Endothelial cell of umbilical vein (primary cell): ENCODE measurements around the gene SLC44A2. TPM values are rescaled to one million over a fixed set of nuclear protein-coding genes. Genes with fewer than 3 reads are reported as not detected.

Source experiments
- BruUV-seq: library from RNA; stranded (reverse); fragments of 400-500 nt; replicated peaks from 2 replicates; lab custom pipeline; 2021; lab: Mats Ljungman, UMichigan
- CTCF ChIA-PET: fragments of 300-600, 350-600 bp; sonication (Branson Sonifier 250); formaldehyde crosslinking; loops from one replicate; lab custom pipeline; 2021; ENCODE audit warnings: antibody characterized with exemption, inconsistent platforms; lab: Charles Lee
- POLR2A ChIA-PET: fragments of 300-600, 350-600 bp; sonication (Branson Sonifier 250); formaldehyde crosslinking; loops from one replicate; lab custom pipeline; 2021; ENCODE audit warnings: antibody characterized with exemption, inconsistent platforms; lab: Charles Lee
- DNase-seq: peaks from one replicate; pipeline ENCODE4 v3.0.0-alpha.2; 2011; ENCODE audit warnings: low read depth, low spot score
- FAIRE-seq: peaks from 2 replicates; lab custom pipeline; 2011; peaks lifted over from hg19 to GRCh38; lab: Jason Lieb, UNC
- H2AFZ ChIP-seq: 2 replicates; pipeline ENCODE4 v1.6.0; 2012; ENCODE audit warnings: low read depth, low read length, control low read depth, inconsistent platforms
- H3K27ac ChIP-seq: 2 replicates; pipeline ENCODE4 v1.5.1; 2011; ENCODE audit warnings: low read depth, mild to moderate bottlenecking, control low read depth, low read length, moderate library complexity; ENCODE audit not compliant: insufficient read depth
- H3K27me3 ChIP-seq, 2 experiments: 2 replicates each; pipeline versions ENCODE4 v1.6.0 to v1.6.1; 2011; ENCODE audit warnings: low read length in 2 of 2, mixed read lengths in 1 of 2; ENCODE audit not compliant: control insufficient read depth in 2 of 2, insufficient read depth in 2 of 2
- H3K36me3 ChIP-seq, 2 experiments: 2 replicates in 1 of 2; 3 replicates in 1 of 2; pipeline ENCODE4 v1.5.1; 2011; ENCODE audit warnings: low read length in 2 of 2, mild to moderate bottlenecking in 1 of 2, moderate library complexity in 1 of 2; ENCODE audit not compliant: control insufficient read depth in 2 of 2, insufficient read depth in 2 of 2; ENCODE audit errors: extremely low read depth in 1 of 2
- H3K4me1 ChIP-seq: 3 replicates; pipeline ENCODE4 v1.5.1; 2011; ENCODE audit warnings: mild to moderate bottlenecking, low read length; ENCODE audit not compliant: control insufficient read depth, insufficient read depth; ENCODE audit errors: extremely low read depth
- H3K4me2 ChIP-seq: 2 replicates; pipeline ENCODE4 v1.6.1; 2011; ENCODE audit warnings: low read length, control low read depth, mixed read lengths; ENCODE audit not compliant: insufficient read depth
- H3K4me3 ChIP-seq, 3 experiments: fragments of 200-600 bp in 1 of 3; sonication (generic), shearing (Covaris generic) in 1 of 3; replicated peaks in 1 of 3; 2 replicates each; pipeline ENCODE4 v1.5.1; 2011 to 2016; ENCODE audit warnings: control low read depth in 3 of 3, low read length in 3 of 3, mild to moderate bottlenecking in 2 of 3, inconsistent platforms in 1 of 3, low read depth in 1 of 3, moderate library complexity in 1 of 3; ENCODE audit not compliant: insufficient read depth in 1 of 3
- H3K79me2 ChIP-seq: 2 replicates; pipeline ENCODE4 v1.6.0; 2012; ENCODE audit warnings: low read length, inconsistent platforms; ENCODE audit not compliant: control insufficient read depth, insufficient read depth
- H3K9ac ChIP-seq: replicated peaks from 2 replicates; pipeline ENCODE3; 2011; ENCODE audit warnings: low read length, control low read depth; ENCODE audit not compliant: insufficient read depth; ENCODE audit errors: extremely low read depth
- H3K9me1 ChIP-seq: replicated peaks from 3 replicates; pipeline ENCODE4 v1.6.0; 2011; ENCODE audit warnings: mild to moderate bottlenecking, low read length; ENCODE audit not compliant: control insufficient read depth, insufficient read depth; ENCODE audit errors: extremely low read depth
- H3K9me3 ChIP-seq: replicated peaks from 2 replicates; pipeline ENCODE4 v1.5.1; 2012; ENCODE audit warnings: low read length, inconsistent platforms; ENCODE audit not compliant: control insufficient read depth, insufficient read depth
- H4K20me1 ChIP-seq: replicated peaks from 2 replicates; pipeline ENCODE3; 2011; ENCODE audit warnings: mild to moderate bottlenecking, low read length; ENCODE audit not compliant: control insufficient read depth, insufficient read depth; ENCODE audit errors: extremely low read depth
- EZH2 ChIP-seq: IDR thresholded peaks from 2 replicates; pipeline ENCODE4 v1.6.1; 2012; ENCODE audit warnings: borderline replicate concordance, low read depth, mild to moderate bottlenecking, moderate library complexity, low read length, inconsistent platforms; ENCODE audit not compliant: severe bottlenecking
- FOS ChIP-seq: IDR thresholded peaks from 2 replicates; pipeline ENCODE4 v1.6.1; 2011; ENCODE audit warnings: mild to moderate bottlenecking, low read length, moderate library complexity, borderline replicate concordance; ENCODE audit not compliant: insufficient read depth
- GATA2 ChIP-seq: IDR thresholded peaks from 2 replicates; pipeline ENCODE4 v1.7.0; 2011; ENCODE audit warnings: low read depth, mild to moderate bottlenecking, moderate library complexity, mixed read lengths, low read length; ENCODE audit not compliant: insufficient read length, insufficient read depth
- JUN ChIP-seq: IDR thresholded peaks from 2 replicates; pipeline ENCODE4 v1.6.1; 2011; ENCODE audit warnings: borderline replicate concordance, low read depth; ENCODE audit not compliant: insufficient read length, insufficient read depth
- MYC ChIP-seq: IDR thresholded peaks from one replicate; pipeline ENCODE4 v1.6.1; 2011; ENCODE audit warnings: mild to moderate bottlenecking, low read depth, low read length
- POLR2A ChIP-seq: IDR thresholded peaks from 2 replicates; pipeline ENCODE4 v1.6.1; 2012; ENCODE audit warnings: low read depth, mild to moderate bottlenecking, control low read depth, low read length
- POLR2AphosphoS5 ChIP-seq: IDR thresholded peaks from 2 replicates; pipeline ENCODE4 v1.6.1; 2012; ENCODE audit warnings: low read depth, mild to moderate bottlenecking, control low read depth, low read length, moderate library complexity; ENCODE audit not compliant: insufficient read depth
- dilution Hi-C: fragments of 300-500 bp; cut with MboI; formaldehyde crosslinking; loops from one replicate; pipeline ENCODE4 v1.15.0; 2019; ENCODE audit warnings: low sequenced_read_pairs; ENCODE audit not compliant: extremely low pct_ligation_motif_present
- intact Hi-C: fragments of 100-400 bp; cut with micrococcal nuclease; formaldehyde crosslinking; loops from one replicate; pipeline ENCODE4 v1.10.0; 2022
- polyA plus RNA-seq, 4 experiments: library from polyadenylated mRNA; depleted of rRNA in 3 of 4; stranded (reverse) in 3 of 4; unstranded in 1 of 4; fragments of >200 nt; gene quantifications; 2 replicates each; pipeline versions ENCODE4 v1.2.1 to v1.2.3, GENCODE V29; 2011 to 2012; ENCODE audit warnings: missing spikeins in 1 of 4
- total RNA-seq: library from RNA; stranded (reverse); gene quantifications from 2 replicates; pipeline ENCODE4 v1.2.3, GENCODE V29; 2021
- TF ChIP-seq, protein P1 (sequence below): IDR thresholded peaks from 2 replicates; pipeline ENCODE4 v1.6.1; 2011; ENCODE audit not compliant: insufficient read depth, insufficient read length
- TF ChIP-seq, protein P2 (sequence below), 2 donors: IDR thresholded peaks; 1 replicate in 1 of 2; 2 replicates in 1 of 2; pipeline ENCODE4 v1.5.1; 2011; ENCODE audit warnings: low read length in 2 of 2, mild to moderate bottlenecking in 2 of 2, moderate library complexity in 2 of 2, control low read depth in 1 of 2, inconsistent platforms in 1 of 2, low read depth in 1 of 2; ENCODE audit not compliant: insufficient read depth in 1 of 2; ENCODE audit errors: extremely low read depth in 1 of 2

The SLC44A2 gene
- total and polyA plus RNA-seq, 2 donors (not counting 3 experiments of a cell fraction or from before 2014, with no cell fraction given) = 97.7 to 130 TPM

DNA sequence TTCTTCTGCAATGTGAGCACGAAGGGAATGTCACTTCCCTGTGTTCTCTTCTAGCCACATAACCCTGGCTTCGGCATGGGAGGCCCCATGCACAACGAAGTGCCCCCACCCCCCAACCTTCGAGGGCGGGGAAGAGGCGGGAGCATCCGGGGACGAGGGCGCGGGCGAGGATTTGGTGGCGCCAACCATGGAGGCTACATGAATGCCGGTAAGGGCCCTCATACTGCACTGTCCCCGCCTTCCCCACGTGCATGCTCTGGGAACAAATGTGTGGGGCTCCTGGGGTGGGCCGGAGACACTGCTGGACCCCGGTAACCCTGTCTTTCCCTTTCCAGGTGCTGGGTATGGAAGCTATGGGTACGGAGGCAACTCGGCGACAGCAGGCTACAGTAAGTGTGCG lies 58.2 kb downstream of the SLC44A2 start:
- ChIA-PET POLR2A (no interaction called here), CTCF (interaction anchor here (0.6 to 0.7 kb wide), 2 partner anchors 39 to 42 kb away, joined by 3 to 5 read pairs; no protein-coding TSS in a partner anchor)
- no TSS peak for BruUV-seq
- no peaks in the 10 kb centered on the region for H3K9me1 ChIP-seq
- H3K9ac ChIP-seq = no peak overlapping the region
- H3K4me3 ChIP-seq = no peak overlapping the region
- H3K4me1 ChIP-seq = no peaks in the 10 kb centered on the region
- no peak for TF ChIP-seq EZH2
- no peak for TF ChIP-seq POLR2A
- TF ChIP-seq, protein P1, sequence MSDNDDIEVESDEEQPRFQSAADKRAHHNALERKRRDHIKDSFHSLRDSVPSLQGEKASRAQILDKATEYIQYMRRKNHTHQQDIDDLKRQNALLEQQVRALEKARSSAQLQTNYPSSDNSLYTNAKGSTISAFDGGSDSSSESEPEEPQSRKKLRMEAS = no peak
- TF ChIP-seq JUN = no peak
- TF ChIP-seq MYC = no peak
- intact Hi-C loops (no loop called here), dilution Hi-C loops (no loop called here)
- H3K27ac ChIP-seq = no peak overlapping the region
- FAIRE-seq = no peak
- no peaks in the 10 kb centered on the region for H3K9me3 ChIP-seq
- no peak overlapping the region for H2AFZ ChIP-seq
- H3K36me3 ChIP-seq = peaks cover 40 to 81% of the 10 kb centered on the region in 2 experiments
- DNase-seq = no peak
- H4K20me1 ChIP-seq = no peaks in the 10 kb centered on the region
- H3K79me2 ChIP-seq = peaks cover 9% of the 10 kb centered on the region
- H3K27me3 ChIP-seq = no peaks in the 10 kb centered on the region
- no peak overlapping the region for H3K4me2 ChIP-seq

DNA sequence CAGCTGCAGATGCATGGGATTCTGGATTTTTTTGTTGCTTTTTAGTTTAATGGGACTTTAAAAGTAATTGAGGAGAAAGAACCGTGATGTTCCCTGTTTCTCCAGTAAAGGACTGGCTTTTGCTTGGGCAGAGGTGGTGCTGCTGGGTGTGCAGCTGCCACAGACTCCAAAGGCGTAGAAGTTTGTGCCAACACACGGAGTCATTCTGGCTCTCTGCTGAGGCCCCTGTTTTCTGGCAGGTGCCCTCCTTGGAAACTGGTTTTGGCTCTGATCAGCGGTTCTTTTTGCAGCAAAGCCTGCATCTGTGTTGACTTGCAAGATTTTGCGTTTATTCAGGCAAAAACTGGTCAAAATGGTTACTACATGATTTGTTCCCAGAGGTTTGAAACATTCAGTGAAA lies 59.9 kb downstream of the SLC44A2 start:
- no peak overlapping the region for H3K4me2 ChIP-seq
- intact Hi-C loops = no loop called here
- H3K9ac ChIP-seq = no peak overlapping the region
- TSS peak; percentile 15 for BruUV-seq
- no peaks in the 10 kb centered on the region for H3K4me1 ChIP-seq
- POLR2A ChIA-PET = no interaction called here
- no peak overlapping the region for H2AFZ ChIP-seq
- FAIRE-seq (no peak), DNase-seq (no peak)
- no peak overlapping the region for H3K27ac ChIP-seq
- H4K20me1 ChIP-seq = no peaks in the 10 kb centered on the region
- H3K9me1 ChIP-seq = no peaks in the 10 kb centered on the region
- H3K4me3 ChIP-seq = no peak overlapping the region
- TF ChIP-seq JUN (no peak), POLR2AphosphoS5 (no peak), POLR2A (no peak), MYC (no peak), GATA2 (no peak), FOS (no peak), EZH2 (no peak)
- TF ChIP-seq, protein P2, sequence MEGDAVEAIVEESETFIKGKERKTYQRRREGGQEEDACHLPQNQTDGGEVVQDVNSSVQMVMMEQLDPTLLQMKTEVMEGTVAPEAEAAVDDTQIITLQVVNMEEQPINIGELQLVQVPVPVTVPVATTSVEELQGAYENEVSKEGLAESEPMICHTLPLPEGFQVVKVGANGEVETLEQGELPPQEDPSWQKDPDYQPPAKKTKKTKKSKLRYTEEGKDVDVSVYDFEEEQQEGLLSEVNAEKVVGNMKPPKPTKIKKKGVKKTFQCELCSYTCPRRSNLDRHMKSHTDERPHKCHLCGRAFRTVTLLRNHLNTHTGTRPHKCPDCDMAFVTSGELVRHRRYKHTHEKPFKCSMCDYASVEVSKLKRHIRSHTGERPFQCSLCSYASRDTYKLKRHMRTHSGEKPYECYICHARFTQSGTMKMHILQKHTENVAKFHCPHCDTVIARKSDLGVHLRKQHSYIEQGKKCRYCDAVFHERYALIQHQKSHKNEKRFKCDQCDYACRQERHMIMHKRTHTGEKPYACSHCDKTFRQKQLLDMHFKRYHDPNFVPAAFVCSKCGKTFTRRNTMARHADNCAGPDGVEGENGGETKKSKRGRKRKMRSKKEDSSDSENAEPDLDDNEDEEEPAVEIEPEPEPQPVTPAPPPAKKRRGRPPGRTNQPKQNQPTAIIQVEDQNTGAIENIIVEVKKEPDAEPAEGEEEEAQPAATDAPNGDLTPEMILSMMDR (IDR thresholded peaks at IDR 0.05; ENCODE audit: extremely low read depth in 1 of 2, insufficient read depth in 1 of 2, low read depth in 1 of 2, low read length in 2 of 2) = no peak
- TF ChIP-seq, protein P1 = no peak
- H3K79me2 ChIP-seq = peaks cover 3% of the 10 kb centered on the region
- dilution Hi-C loops = no loop called here
- no peaks in the 10 kb centered on the region for H3K27me3 ChIP-seq
- no peaks in the 10 kb centered on the region for H3K9me3 ChIP-seq
- CTCF ChIA-PET = no interaction called here
- H3K36me3 ChIP-seq = peaks cover 31 to 76% of the 10 kb centered on the region in 2 experiments
